Ishikawa (cell line): Measurements from ENCODE around the gene NOP58.

Source experiments
- CEBPB ChIP-seq: IDR thresholded peaks from 2 replicates; pipeline ENCODE4 v1.6.1; 2012
- EGR1 ChIP-seq: IDR thresholded peaks from 2 replicates; pipeline ENCODE4 v1.6.1; 2012
- EP300 ChIP-seq: IDR thresholded peaks from 2 replicates; pipeline ENCODE4 v1.6.1; 2012; ENCODE audit warnings: borderline replicate concordance
- MAX ChIP-seq: IDR thresholded peaks from 2 replicates; pipeline ENCODE4 v1.6.1; 2012
- REST ChIP-seq: IDR thresholded peaks from 2 replicates; pipeline ENCODE4 v1.6.1; 2012; ENCODE audit warnings: low read depth, mild to moderate bottlenecking
- TCF12 ChIP-seq: IDR thresholded peaks from 2 replicates; pipeline ENCODE4 v1.6.1; 2012; ENCODE audit warnings: low read depth
- YY1 ChIP-seq: IDR thresholded peaks from 2 replicates; pipeline ENCODE4 v1.6.1; 2012; ENCODE audit warnings: low read depth

- TF ChIP-seq EGR1 (no peak), TCF12 (no peak), EP300 (no peak), REST (no peak), MAX (no peak), YY1 (no peak), CEBPB (no peak)
Observed at GRCh38 chr2:202346180-202346579, 80.6 kb downstream of the NOP58 start.
